Measurements from ENCODE around the gene RPS13. TPM values are rescaled to one million over a fixed set of nuclear protein-coding genes. Genes with fewer than 3 reads are reported as not detected.
"Not testable (repeated sequence)": the region's sequence is repeated elsewhere in the genome, so short reads cannot be mapped to it uniquely, and the experiment has no call there.

The RPS13 gene
- total and polyA plus RNA-seq, 7 experiments from 2014 or later: 1,062 to 3,246 (median 2,294) TPM

GRCh38 chr11:17102462-17102861 lies 25.0 kb upstream of the RPS13 start:
- Mint-ChIP-seq H3K4me1 (no peaks in the 10 kb centered on the region), H3K9me3 (no peaks in the 10 kb centered on the region), H3K4me3 (no peak overlapping the region), H3K36me3 (peaks cover 0 to 37% (median 11%) of the 10 kb centered on the region in 5 donors), H3K27ac (no peak overlapping the region), H3K27me3 (no peaks in the 10 kb centered on the region)
- no peaks in the 10 kb centered on the region for H3K9me3 ChIP-seq (ENCODE audit: control insufficient read depth in 2 of 3, low read length in 3 of 3)
- no peak overlapping the region for H3K4me3 ChIP-seq (ENCODE audit: low read length)
- H3K4me1 ChIP-seq (ENCODE audit: control insufficient read depth in 2 of 2, insufficient read depth in 2 of 2, low read length in 2 of 2): no peaks in the 10 kb centered on the region
- no peaks in the 10 kb centered on the region for H3K27me3 ChIP-seq (ENCODE audit: control insufficient read depth in 2 of 2, insufficient read depth in 2 of 2, low read length in 2 of 2)
- CTCF ChIA-PET: no interaction called here
- intact Hi-C loops (cut with micrococcal nuclease): no loop called here
- DNase-seq (no peak), ATAC-seq (no peak)
- POLR2A ChIA-PET: no interaction called here
- H3K27ac ChIP-seq (ENCODE audit: low read depth, low read length): no peak overlapping the region
- H3K36me3 ChIP-seq (ENCODE audit: control insufficient read depth in 2 of 3, insufficient read depth in 3 of 3, low read length in 3 of 3): peaks cover 0 to 55% (median 10%) of the 10 kb centered on the region in 3 experiments

DNA sequence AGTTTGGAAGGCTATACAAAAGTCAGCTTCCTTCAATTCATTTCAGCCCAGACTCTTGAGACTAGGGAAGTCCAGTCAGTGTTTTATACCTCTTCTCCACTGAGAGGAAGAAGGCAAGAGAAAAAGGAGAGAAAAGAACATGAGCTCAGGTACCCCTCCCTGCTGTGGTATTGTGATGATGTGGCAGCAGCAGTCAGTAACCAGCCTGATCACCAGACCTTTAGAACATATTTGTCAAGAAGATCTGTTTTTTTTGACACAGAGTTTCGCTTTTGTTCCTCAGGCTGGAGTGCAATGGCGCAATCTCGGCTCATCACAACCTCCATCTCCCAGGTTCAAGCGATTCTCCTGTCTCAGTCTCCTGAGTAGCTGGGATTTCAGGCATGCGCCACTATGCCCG lies 21.2 kb upstream of the RPS13 start:
- no peaks in the 10 kb centered on the region for H3K9me3 ChIP-seq (ENCODE audit: control insufficient read depth in 2 of 3, low read length in 3 of 3)
- Mint-ChIP-seq H3K4me1 (no peaks in the 10 kb centered on the region), H3K27me3 (no peaks in the 10 kb centered on the region), H3K36me3 (peaks cover 0 to 35% (median 8%) of the 10 kb centered on the region in 5 donors), H3K9me3 (no peaks in the 10 kb centered on the region), H3K27ac (peak overlapping the region in 1 of 9 donors; percentile 59), H3K4me3 (no peak overlapping the region)
- no peak overlapping the region for H3K4me3 ChIP-seq (ENCODE audit: low read length)
- intact Hi-C loops (cut with micrococcal nuclease): no loop called here
- CTCF ChIA-PET: no interaction called here
- no peak overlapping the region for H3K27ac ChIP-seq (ENCODE audit: low read depth, low read length)
- ATAC-seq (peak; percentile 20), DNase-seq (no peak)
- H3K27me3 ChIP-seq (ENCODE audit: control insufficient read depth in 2 of 2, insufficient read depth in 2 of 2, low read length in 2 of 2): no peaks in the 10 kb centered on the region
- no peaks in the 10 kb centered on the region for H3K4me1 ChIP-seq (ENCODE audit: control insufficient read depth in 2 of 2, insufficient read depth in 2 of 2, low read length in 2 of 2)
- POLR2A ChIA-PET: no interaction called here
- peaks cover 3 to 45% (median 7%) of the 10 kb centered on the region in 3 experiments for H3K36me3 ChIP-seq (ENCODE audit: control insufficient read depth in 2 of 3, insufficient read depth in 3 of 3, low read length in 3 of 3)

- peak overlapping the region in 1 of 9 donors; percentile 63 for H3K27ac Mint-ChIP-seq
- Histone ChIP-seq H3K4me1 (ENCODE audit: control insufficient read depth in 2 of 2, insufficient read depth in 2 of 2, low read length in 2 of 2) (no peaks in the 10 kb centered on the region), H3K4me3 (ENCODE audit: low read length) (no peak overlapping the region), H3K36me3 (ENCODE audit: control insufficient read depth in 2 of 3, insufficient read depth in 3 of 3, low read length in 3 of 3) (peaks cover 6 to 45% (median 7%) of the 10 kb centered on the region in 3 experiments), H3K27me3 (ENCODE audit: control insufficient read depth in 2 of 2, insufficient read depth in 2 of 2, low read length in 2 of 2) (no peaks in the 10 kb centered on the region), H3K27ac (ENCODE audit: low read depth, low read length) (no peak overlapping the region), H3K9me3 (ENCODE audit: control insufficient read depth in 2 of 3, low read length in 3 of 3) (no peaks in the 10 kb centered on the region)
- DNase-seq: no peak
- intact Hi-C loops (cut with micrococcal nuclease): no loop called here
- POLR2A ChIA-PET: no interaction called here
- H3K9me3 Mint-ChIP-seq: no peaks in the 10 kb centered on the region
- ATAC-seq: peak; percentile 34
- H3K27me3 Mint-ChIP-seq: no peaks in the 10 kb centered on the region
- no peak overlapping the region for H3K4me3 Mint-ChIP-seq
- no peaks in the 10 kb centered on the region for H3K4me1 Mint-ChIP-seq
- peaks cover 0 to 32% (median 5%) of the 10 kb centered on the region in 5 donors for H3K36me3 Mint-ChIP-seq
- CTCF ChIA-PET: interaction anchor here (0.5 to 1.1 kb wide), 2 partner anchors 11 to 87 kb away, joined by 3 read pairs; no protein-coding TSS in a partner anchor
Measured at GRCh38 chr11:17098038-17098437, 20.6 kb upstream of the RPS13 start.

- H3K4me1 ChIP-seq (ENCODE audit: control insufficient read depth in 2 of 2, insufficient read depth in 2 of 2, low read length in 2 of 2); DNase-seq; H3K4me1 Mint-ChIP-seq; POLR2A ChIA-PET; H3K9me3 Mint-ChIP-seq; H3K4me3 Mint-ChIP-seq; H3K27ac ChIP-seq (ENCODE audit: low read depth, low read length); H3K27me3 ChIP-seq (ENCODE audit: control insufficient read depth in 2 of 2, insufficient read depth in 2 of 2, low read length in 2 of 2); ATAC-seq; CTCF ChIA-PET; H3K4me3 ChIP-seq (ENCODE audit: low read length); H3K9me3 ChIP-seq (ENCODE audit: control insufficient read depth in 2 of 3, low read length in 3 of 3); H3K27me3 Mint-ChIP-seq; intact Hi-C loops (cut with micrococcal nuclease): not testable (repeated sequence)
- Mint-ChIP-seq H3K36me3 (peaks cover 0 to 11% (median 0%) of the 10 kb centered on the region in 5 donors), H3K27ac (peak overlapping the region in 1 of 9 donors; percentile 82)
- H3K36me3 ChIP-seq (ENCODE audit: control insufficient read depth in 2 of 3, insufficient read depth in 3 of 3, low read length in 3 of 3): peaks cover 0 to 15% (median 9%) of the 10 kb centered on the region in 3 experiments
Measured at GRCh38 chr11:17085976-17086375, 8.5 kb upstream of the RPS13 start.

DNA sequence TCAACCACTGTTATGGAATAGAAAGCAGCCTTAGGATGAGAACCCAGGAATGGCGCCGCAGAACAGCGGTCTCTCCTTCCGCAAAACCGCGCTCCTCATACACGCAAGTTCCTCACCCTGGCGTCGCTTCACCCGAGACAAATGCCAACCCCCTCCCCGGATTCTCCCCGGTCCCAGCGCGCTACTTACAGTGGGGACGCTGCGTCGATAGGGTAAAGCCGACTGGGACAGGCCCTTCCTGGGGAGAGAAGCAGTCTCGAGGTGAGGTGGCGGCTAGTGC lies 287 bp downstream of the RPS13 start:
- ATAC-seq: peak; percentile 46
- H3K27ac ChIP-seq (ENCODE audit: low read depth, low read length): peak overlapping the region; percentile 91
- peaks cover 12 to 27% of the 10 kb centered on the region in 2 donors for H3K4me1 ChIP-seq (ENCODE audit: control insufficient read depth in 2 of 2, insufficient read depth in 2 of 2, low read length in 2 of 2)
- peak overlapping the region; percentile 87 for H3K4me3 ChIP-seq (ENCODE audit: low read length)
- Mint-ChIP-seq H3K27ac (peak overlapping the region; percentile 96 to 99 (median 99)), H3K4me1 (peaks cover 25 to 60% (median 37%) of the 10 kb centered on the region in 7 donors), H3K27me3 (no peaks in the 10 kb centered on the region), H3K36me3 (peaks cover 10 to 31% (median 26%) of the 10 kb centered on the region in 5 donors), H3K9me3 (peaks cover 0 to 3% (median 0%) of the 10 kb centered on the region in 11 donors), H3K4me3 (peak overlapping the region; percentile 91 to 99 (median 98))
- H3K9me3 ChIP-seq (ENCODE audit: control insufficient read depth in 2 of 3, low read length in 3 of 3): no peaks in the 10 kb centered on the region
- H3K27me3 ChIP-seq (ENCODE audit: control insufficient read depth in 2 of 2, insufficient read depth in 2 of 2, low read length in 2 of 2): no peaks in the 10 kb centered on the region
- no peak for DNase-seq
- POLR2A ChIA-PET: interaction anchor here (0.7 to 2.7 kb wide), 7 partner anchors 32 to 1814 kb away, joined by 3 to 16 read pairs (median 5); partner anchors contain the start of genes C11orf58, NUCB2 and PIK3C2A
- H3K36me3 ChIP-seq (ENCODE audit: control insufficient read depth in 2 of 3, insufficient read depth in 3 of 3, low read length in 3 of 3): peaks cover 7 to 30% (median 9%) of the 10 kb centered on the region in 3 experiments
- intact Hi-C loops (cut with micrococcal nuclease): loop anchor here (1.0 to 10.0 kb wide), 16 partner anchors 62 to 1555 kb away; partner anchors contain the start of genes C11orf58 (in 2 of the 2), SERGEF (in 2 of the 2), GTF2H1 (in 1 of the 2) and HPS5 (in 1 of the 2)
- CTCF ChIA-PET: no interaction called here

- H3K4me3 ChIP-seq (ENCODE audit: low read length): peak overlapping the region; percentile 87
- Mint-ChIP-seq H3K4me1 (peaks cover 25 to 60% (median 37%) of the 10 kb centered on the region in 7 donors), H3K36me3 (peaks cover 10 to 31% (median 26%) of the 10 kb centered on the region in 5 donors), H3K4me3 (peak overlapping the region; percentile 91 to 99 (median 98)), H3K27ac (peak overlapping the region; percentile 96 to 99 (median 99)), H3K9me3 (peaks cover 0 to 3% (median 0%) of the 10 kb centered on the region in 11 donors), H3K27me3 (no peaks in the 10 kb centered on the region)
- H3K9me3 ChIP-seq (ENCODE audit: control insufficient read depth in 2 of 3, low read length in 3 of 3): no peaks in the 10 kb centered on the region
- H3K4me1 ChIP-seq (ENCODE audit: control insufficient read depth in 2 of 2, insufficient read depth in 2 of 2, low read length in 2 of 2): peaks cover 12 to 27% of the 10 kb centered on the region in 2 donors
- no peak for DNase-seq
- no peak for ATAC-seq
- no peaks in the 10 kb centered on the region for H3K27me3 ChIP-seq (ENCODE audit: control insufficient read depth in 2 of 2, insufficient read depth in 2 of 2, low read length in 2 of 2)
- intact Hi-C loops (cut with micrococcal nuclease): loop anchor here (1.0 to 10.0 kb wide), 16 partner anchors 62 to 1556 kb away; partner anchors contain the start of genes C11orf58 (in 2 of the 2), SERGEF (in 2 of the 2), GTF2H1 (in 1 of the 2) and HPS5 (in 1 of the 2)
- H3K27ac ChIP-seq (ENCODE audit: low read depth, low read length): peak overlapping the region; percentile 91
- ChIA-PET CTCF (no interaction called here), POLR2A (interaction anchor here (1.1 to 2.7 kb wide), 4 partner anchors 131 to 339 kb away, joined by 5 to 16 read pairs (median 10); partner anchors contain the start of genes C11orf58, NUCB2 and PIK3C2A)
- peaks cover 7 to 30% (median 9%) of the 10 kb centered on the region in 3 experiments for H3K36me3 ChIP-seq (ENCODE audit: control insufficient read depth in 2 of 3, insufficient read depth in 3 of 3, low read length in 3 of 3)
Measured at GRCh38 chr11:17076517-17077239, 789 bp downstream of the RPS13 start.
